HepG2 (cell line): ENCODE measurements around the gene FASTKD3. TPM values are rescaled to one million over a fixed set of nuclear protein-coding genes. Genes with fewer than 3 reads are reported as not detected.

Experiments used
- ATAC-seq: fragments of 200-7000 bp; cut with Tn5 transposase; 3 replicates; pipeline ENCODE4 v1.9.1; 2020; ENCODE audit warnings: mild to moderate bottlenecking, moderate library complexity
- BruUV-seq: library from RNA; stranded (reverse); fragments of 400-500 nt; replicated peaks from 2 replicates; lab custom pipeline; 2021; lab: Mats Ljungman, UMichigan
- CTCF ChIA-PET: fragments of 300-600 bp; formaldehyde crosslinking; extraction: SDS; loops from one replicate; lab custom pipeline; 2021; ENCODE audit warnings: low total read pairs, inconsistent platforms, low intra/inter-chr PET ratio; lab: Yijun Ruan, JAX
- POLR2A ChIA-PET: fragments of 350-600 bp; sonication (Branson Sonifier 250); formaldehyde crosslinking; loops from one replicate; lab custom pipeline; 2020; ENCODE audit warnings: antibody characterized with exemption, inconsistent platforms; lab: Yijun Ruan, JAX
- DNase-seq: peaks from one replicate; pipeline ENCODE4 v3.0.0-alpha.2; 2015; ENCODE audit warnings: low spot score
- FAIRE-seq: peaks from 3 replicates; lab custom pipeline; 2011; peaks lifted over from hg19 to GRCh38; lab: Jason Lieb, UNC
- H2AFZ ChIP-seq: one replicate; pipeline ENCODE4 v1.6.1; 2011; ENCODE audit warnings: low read length, inconsistent platforms
- H3K27ac ChIP-seq: fragments of 300-600 bp; 3 replicates; pipeline ENCODE4 v1.8.0; 2011; ENCODE audit warnings: mixed run types, mild to moderate bottlenecking, mixed read lengths, low read length, inconsistent platforms; ENCODE audit not compliant: insufficient read depth; ENCODE audit errors: extremely low read length
- H3K27me3 ChIP-seq, 2 experiments: fragments of 200-600 bp in 1 of 2; 2 replicates in 1 of 2; 3 replicates in 1 of 2; pipeline versions ENCODE4 v1.6.0 to v1.8.0; 2011; ENCODE audit warnings: low read length in 2 of 2, mild to moderate bottlenecking in 2 of 2, moderate library complexity in 2 of 2, inconsistent platforms in 1 of 2; ENCODE audit not compliant: insufficient read depth in 2 of 2, control insufficient read depth in 1 of 2
- H3K36me3 ChIP-seq, 2 experiments: fragments of 200-600 bp in 1 of 2; replicated peaks in 1 of 2; 2 replicates in 1 of 2; 3 replicates in 1 of 2; pipeline versions ENCODE4 v1.5.1 to v1.8.0; 2011; ENCODE audit warnings: low read length in 2 of 2, inconsistent platforms in 1 of 2; ENCODE audit not compliant: insufficient read depth in 2 of 2, control insufficient read depth in 1 of 2
- H3K4me1 ChIP-seq: 2 replicates; pipeline ENCODE4 v1.5.1; 2012; ENCODE audit warnings: low read length, inconsistent platforms; ENCODE audit not compliant: insufficient read depth
- H3K4me2 ChIP-seq: 2 replicates; pipeline ENCODE4 v1.6.0; 2011; ENCODE audit warnings: low read depth, low read length, inconsistent platforms
- H3K4me3 ChIP-seq, 3 experiments: fragments of 200-600 bp in 1 of 3; sonication (generic), shearing (Covaris generic) in 1 of 3; replicated peaks in 1 of 3; 2 replicates each; pipeline ENCODE4 v1.5.1; 2011 to 2016; ENCODE audit warnings: low read length in 3 of 3, inconsistent platforms in 2 of 3, low read depth in 2 of 3, mild to moderate bottlenecking in 2 of 3, control low read depth in 1 of 3, mixed read lengths in 1 of 3; ENCODE audit not compliant: insufficient read depth in 1 of 3
- H3K79me2 ChIP-seq: one replicate; pipeline ENCODE4 v1.6.1; 2011; ENCODE audit warnings: low read length, inconsistent platforms; ENCODE audit not compliant: insufficient read depth
- H3K9ac ChIP-seq: 2 replicates; pipeline ENCODE4 v1.6.0; 2011; ENCODE audit warnings: mild to moderate bottlenecking, low read depth, low read length, inconsistent platforms; ENCODE audit not compliant: insufficient read depth
- H3K9me3 ChIP-seq: 2 replicates; pipeline ENCODE4 v1.5.1; 2012; ENCODE audit warnings: mild to moderate bottlenecking, low read length
- H4K20me1 ChIP-seq: 2 replicates; pipeline ENCODE4 v1.6.0; 2011; ENCODE audit warnings: inconsistent platforms, mild to moderate bottlenecking, low read length, moderate library complexity; ENCODE audit not compliant: insufficient read depth
- ATF4 ChIP-seq, 2 experiments: fragments of 450-650 bp in 1 of 2; sonication (generic) in 1 of 2; formaldehyde crosslinking; IDR thresholded peaks; 2 replicates each; pipeline versions ENCODE4 v1.5.0 to v1.8.0; 2020 to 2022; ENCODE audit warnings: mild to moderate bottlenecking in 1 of 2, missing genetic modification reagents in 1 of 2
- ATF7 ChIP-seq, 2 experiments: fragments of 450-650 bp in 1 of 2; sonication (generic) in 1 of 2; formaldehyde crosslinking in 1 of 2; IDR thresholded peaks; 2 replicates each; pipeline versions ENCODE4 v1.4.0 to v1.6.1; 2016 to 2020; ENCODE audit warnings: antibody characterized with exemption in 1 of 2, mild to moderate bottlenecking in 1 of 2, missing genetic modification reagents in 1 of 2
- CREB1 ChIP-seq, 2 experiments: fragments of 450-650 bp in 1 of 2; IDR thresholded peaks; 2 replicates each; pipeline ENCODE4 v1.6.1; 2016 to 2017; ENCODE audit warnings: control low read depth in 1 of 2, mild to moderate bottlenecking in 1 of 2, missing compliant biosample characterization in 1 of 2, missing genetic modification characterization in 1 of 2
- HOXA3 ChIP-seq: sonication (generic); formaldehyde crosslinking; IDR thresholded peaks from 2 replicates; pipeline ENCODE4 v1.5.0; 2020; ENCODE audit warnings: missing genetic modification reagents
- HOXA7 ChIP-seq: sonication (generic); formaldehyde crosslinking; IDR thresholded peaks from 2 replicates; pipeline ENCODE4 v1.8.1; 2022; ENCODE audit warnings: mild to moderate bottlenecking, missing genetic modification reagents, moderate library complexity
- SOX5 ChIP-seq: IDR thresholded peaks from 2 replicates; pipeline ENCODE4 v1.6.1; 2016; ENCODE audit warnings: borderline replicate concordance
- ZNF343 ChIP-seq: sonication (generic); formaldehyde crosslinking; IDR thresholded peaks from 2 replicates; pipeline ENCODE4 v1.4.0; 2020; ENCODE audit warnings: mild to moderate bottlenecking, missing genetic modification reagents
- ZNF607 ChIP-seq: sonication (generic); formaldehyde crosslinking; IDR thresholded peaks from 2 replicates; pipeline ENCODE4 v1.5.1; 2020; ENCODE audit warnings: missing genetic modification reagents, mild to moderate bottlenecking, borderline replicate concordance
- ZNF747 ChIP-seq: sonication (generic); formaldehyde crosslinking; IDR thresholded peaks from 2 replicates; pipeline ENCODE4 v1.8.1; 2023; ENCODE audit warnings: missing genetic modification reagents, mild to moderate bottlenecking, borderline replicate concordance
- ZZZ3 ChIP-seq: sonication (generic); formaldehyde crosslinking; IDR thresholded peaks from 2 replicates; pipeline ENCODE4 v1.4.0; 2020; ENCODE audit warnings: missing genetic modification reagents, mild to moderate bottlenecking, borderline replicate concordance
- WGBS: methylation state at CpG from one replicate; pipeline ENCODE4 v1.1.6; 2017; ENCODE audit warnings: low lambda C conversion rate; 5-methylcytosine and 5-hydroxymethylcytosine counted together
- in situ Hi-C: cut with HindIII; loops from 2 replicates; pipeline ENCODE4 v1.10.0; 2017; ENCODE audit warnings: low pct_unique_long_range_greater_than_20kb; ENCODE audit not compliant: extremely low pct_ligation_motif_present
- intact Hi-C: fragments of 100-400 bp; cut with micrococcal nuclease; formaldehyde crosslinking; loops from one replicate; pipeline ENCODE4 v1.10.0; 2022; ENCODE audit not compliant: unreplicated experiment
- polyA plus RNA-seq, 8 experiments: library from polyadenylated mRNA; depleted of rRNA in 3 of 8; stranded (reverse) in 7 of 8; unstranded in 1 of 8; fragments of >200 nt; fragmentation: Illumina TruSeq in 4 of 8; extraction: Trizol in 4 of 8; gene quantifications; 2 replicates each; pipeline versions ENCODE4 v1.2.1 to v1.2.3, GENCODE V29; 2011 to 2016; ENCODE audit warnings: low read depth in 4 of 8, missing spikeins in 1 of 8, mixed read lengths in 1 of 8; ENCODE audit not compliant: insufficient read depth in 1 of 8
- total RNA-seq, 5 experiments: library from RNA; depleted of rRNA; stranded (reverse); fragments of >200 nt; fragmentation: Illumina TruSeq; extraction: Trizol; gene quantifications; 2 replicates each; pipeline ENCODE4 v1.2.3, GENCODE V29; 2016; ENCODE audit warnings: low read depth in 1 of 5

The FASTKD3 gene
- total and polyA plus RNA-seq, 2 of the 13 experiments (the other 11 are each of a cell fraction or from before 2014, with no cell fraction given) = 6.9 to 17.8 TPM

DNA sequence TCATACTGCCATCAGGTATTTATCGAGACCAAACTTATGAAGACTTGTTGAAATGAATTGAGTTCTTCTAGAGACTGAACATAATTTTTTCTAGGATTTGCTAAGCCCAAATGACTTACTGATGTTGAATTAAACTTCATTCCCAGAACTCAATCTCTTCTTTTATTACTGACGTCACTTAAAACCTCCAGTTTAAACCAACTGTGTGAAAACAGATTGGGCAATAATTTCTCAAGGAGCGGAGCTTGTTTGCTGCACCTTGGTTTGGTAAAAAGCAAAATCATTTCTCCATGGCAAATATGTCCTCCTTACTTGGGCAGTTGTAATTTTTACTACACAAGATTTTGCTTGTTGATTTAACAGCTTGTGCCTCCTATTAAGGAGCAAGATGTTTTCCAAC is 55.3 kb downstream of the FASTKD3 start:
- Histone ChIP-seq H2AFZ (no peak overlapping the region), H4K20me1 (no peaks in the 10 kb centered on the region), H3K27ac (no peak overlapping the region), H3K4me1 (no peaks in the 10 kb centered on the region), H3K4me3 (no peak overlapping the region), H3K27me3 (peaks cover 0 to 21% of the 10 kb centered on the region in 2 experiments; a peak in 3 of 5 replicates), H3K9me3 (no peaks in the 10 kb centered on the region), H3K9ac (no peak overlapping the region)
- CTCF ChIA-PET = no interaction called here
- 5% methylated on average over 3 of the region's 3 CpGs for WGBS
- in situ Hi-C loops = no loop called here
- no peak for FAIRE-seq
- intact Hi-C loops = no loop called here
- no peak for TF ChIP-seq HOXA3 (CRISPR knock-in tag)
- TF ChIP-seq ATF4 (CRISPR knock-in tag; IDR thresholded peaks at IDR 0.05) = no peak
- peak; percentile 66 for TF ChIP-seq ATF7 (IDR thresholded peaks at IDR 0.05)
- TF ChIP-seq ATF7 (CRISPR knock-in tag; IDR thresholded peaks at IDR 0.05) = no peak
- TF ChIP-seq ZNF747 = no peak
- peak; percentile 76 for TF ChIP-seq CREB1 (IDR thresholded peaks at IDR 0.05)
- TF ChIP-seq CREB1 (CRISPR knock-in tag; IDR thresholded peaks at IDR 0.05) = no peak
- TF ChIP-seq, all 625 proteins: peak for 2
- no peak for DNase-seq
- Histone ChIP-seq H3K4me2 (no peak overlapping the region), H3K36me3 (no peaks in the 10 kb centered on the region), H3K79me2 (no peaks in the 10 kb centered on the region)
- POLR2A ChIA-PET = no interaction called here
- no TSS peak for BruUV-seq
- no peak for ATAC-seq

DNA sequence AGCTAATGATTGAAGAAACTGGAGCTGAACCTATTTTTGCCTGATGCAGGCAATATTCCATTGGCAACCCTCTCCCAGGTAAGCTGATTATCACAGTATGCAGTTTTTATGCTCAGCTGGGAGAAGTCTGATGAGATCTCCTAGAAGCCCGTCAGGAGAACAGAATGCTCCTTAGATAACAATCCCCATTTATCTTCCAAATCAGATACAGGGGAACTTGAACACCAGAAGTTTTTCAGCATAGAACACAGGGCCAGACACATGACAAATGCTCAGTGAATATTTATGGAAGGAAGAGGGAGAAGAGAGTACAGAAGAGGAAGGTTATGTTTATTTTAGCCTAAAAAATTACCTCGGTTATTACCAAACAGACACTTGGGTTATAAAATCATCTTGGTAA is 55.8 kb downstream of the FASTKD3 start:
- in situ Hi-C loops = no loop called here
- Histone ChIP-seq H4K20me1 (no peaks in the 10 kb centered on the region), H3K79me2 (no peaks in the 10 kb centered on the region)
- no peak for FAIRE-seq
- TF ChIP-seq ZNF607 (CRISPR knock-in tag) (no peak), SOX5 (CRISPR knock-in tag) (no peak), HOXA7 (no peak), ZZZ3 (CRISPR knock-in tag) (no peak), ZNF343 (no peak)
- TF ChIP-seq, all 625 proteins: peak for 0
- CTCF ChIA-PET = no interaction called here
- DNase-seq = no peak
- BruUV-seq = no TSS peak
- Histone ChIP-seq H3K27ac (no peak overlapping the region), H3K4me2 (no peak overlapping the region), H3K4me1 (no peaks in the 10 kb centered on the region), H3K9me3 (no peaks in the 10 kb centered on the region), H3K9ac (no peak overlapping the region), H3K36me3 (no peaks in the 10 kb centered on the region), H3K4me3 (no peak overlapping the region), H3K27me3 (peaks cover 0 to 21% of the 10 kb centered on the region in 2 experiments; a peak in 3 of 5 replicates), H2AFZ (no peak overlapping the region)
- no peak for ATAC-seq
- POLR2A ChIA-PET = no interaction called here
- intact Hi-C loops = no loop called here
- WGBS = 0% methylated on average over 2 of the region's 2 CpGs
